ENCODE measurements around the gene PIKFYVE. TPM values are rescaled to one million over a fixed set of nuclear protein-coding genes. Genes with fewer than 3 reads are reported as not detected.
"Not testable (repeated sequence)": the region's sequence is repeated elsewhere in the genome, so short reads cannot be mapped to it uniquely, and the experiment has no call there.

Gene PIKFYVE, protein sequence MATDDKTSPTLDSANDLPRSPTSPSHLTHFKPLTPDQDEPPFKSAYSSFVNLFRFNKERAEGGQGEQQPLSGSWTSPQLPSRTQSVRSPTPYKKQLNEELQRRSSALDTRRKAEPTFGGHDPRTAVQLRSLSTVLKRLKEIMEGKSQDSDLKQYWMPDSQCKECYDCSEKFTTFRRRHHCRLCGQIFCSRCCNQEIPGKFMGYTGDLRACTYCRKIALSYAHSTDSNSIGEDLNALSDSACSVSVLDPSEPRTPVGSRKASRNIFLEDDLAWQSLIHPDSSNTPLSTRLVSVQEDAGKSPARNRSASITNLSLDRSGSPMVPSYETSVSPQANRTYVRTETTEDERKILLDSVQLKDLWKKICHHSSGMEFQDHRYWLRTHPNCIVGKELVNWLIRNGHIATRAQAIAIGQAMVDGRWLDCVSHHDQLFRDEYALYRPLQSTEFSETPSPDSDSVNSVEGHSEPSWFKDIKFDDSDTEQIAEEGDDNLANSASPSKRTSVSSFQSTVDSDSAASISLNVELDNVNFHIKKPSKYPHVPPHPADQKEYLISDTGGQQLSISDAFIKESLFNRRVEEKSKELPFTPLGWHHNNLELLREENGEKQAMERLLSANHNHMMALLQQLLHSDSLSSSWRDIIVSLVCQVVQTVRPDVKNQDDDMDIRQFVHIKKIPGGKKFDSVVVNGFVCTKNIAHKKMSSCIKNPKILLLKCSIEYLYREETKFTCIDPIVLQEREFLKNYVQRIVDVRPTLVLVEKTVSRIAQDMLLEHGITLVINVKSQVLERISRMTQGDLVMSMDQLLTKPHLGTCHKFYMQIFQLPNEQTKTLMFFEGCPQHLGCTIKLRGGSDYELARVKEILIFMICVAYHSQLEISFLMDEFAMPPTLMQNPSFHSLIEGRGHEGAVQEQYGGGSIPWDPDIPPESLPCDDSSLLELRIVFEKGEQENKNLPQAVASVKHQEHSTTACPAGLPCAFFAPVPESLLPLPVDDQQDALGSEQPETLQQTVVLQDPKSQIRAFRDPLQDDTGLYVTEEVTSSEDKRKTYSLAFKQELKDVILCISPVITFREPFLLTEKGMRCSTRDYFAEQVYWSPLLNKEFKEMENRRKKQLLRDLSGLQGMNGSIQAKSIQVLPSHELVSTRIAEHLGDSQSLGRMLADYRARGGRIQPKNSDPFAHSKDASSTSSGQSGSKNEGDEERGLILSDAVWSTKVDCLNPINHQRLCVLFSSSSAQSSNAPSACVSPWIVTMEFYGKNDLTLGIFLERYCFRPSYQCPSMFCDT (N-terminal part only)
- polyA plus RNA-seq (2014; cell fraction: cytosol; rRNA removed): 10.3 and 12.3 TPM in 2 replicates
- polyA plus RNA-seq (2014; cell fraction: nucleus; rRNA removed): 8.8 and 12.3 TPM in 2 replicates

DNA sequence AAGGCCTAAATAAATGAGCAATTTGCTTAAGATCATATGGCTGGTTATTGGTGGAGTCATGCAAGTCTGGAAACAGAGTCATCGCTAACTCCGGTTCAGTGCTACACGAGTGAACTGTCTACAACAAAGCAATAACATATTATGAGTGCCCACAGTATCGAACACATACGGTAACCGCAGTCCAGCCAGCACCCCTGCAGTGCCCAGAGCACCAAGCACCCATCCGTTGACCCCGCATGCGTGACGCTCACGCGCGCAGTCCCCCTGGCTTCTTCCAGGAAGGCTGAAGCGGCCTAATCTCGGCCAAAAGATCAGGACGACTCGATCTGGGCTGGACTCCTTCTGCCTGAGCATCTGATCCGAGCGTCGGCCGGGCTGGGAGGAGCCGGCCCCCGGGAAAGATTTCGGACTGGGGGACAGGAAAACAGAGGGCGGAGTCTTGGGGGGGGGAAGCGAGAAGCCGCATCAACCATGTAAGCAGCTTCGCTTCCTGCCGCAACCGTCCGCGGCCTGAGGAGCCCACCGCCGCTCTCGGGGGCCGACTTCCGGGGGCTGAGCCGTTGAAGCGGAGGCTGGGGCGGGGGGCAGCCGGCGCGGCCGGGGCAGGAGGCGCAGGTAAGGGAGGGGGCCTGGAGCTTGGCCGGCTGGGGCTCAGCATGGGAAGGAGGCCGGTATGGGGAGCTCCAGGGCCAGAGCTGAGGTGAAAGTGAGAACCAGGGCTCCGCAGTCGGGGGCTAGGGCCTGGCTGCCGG is at the start of gene PIKFYVE:
Gene PIKFYVE (plus strand): TSS at position 455 of the 752 bp plus-strand sequence. CDS start 5,265 bp downstream, outside the sequence.
- DNase-seq (ENCODE audit: low spot score): peak; percentile 99

DNA sequence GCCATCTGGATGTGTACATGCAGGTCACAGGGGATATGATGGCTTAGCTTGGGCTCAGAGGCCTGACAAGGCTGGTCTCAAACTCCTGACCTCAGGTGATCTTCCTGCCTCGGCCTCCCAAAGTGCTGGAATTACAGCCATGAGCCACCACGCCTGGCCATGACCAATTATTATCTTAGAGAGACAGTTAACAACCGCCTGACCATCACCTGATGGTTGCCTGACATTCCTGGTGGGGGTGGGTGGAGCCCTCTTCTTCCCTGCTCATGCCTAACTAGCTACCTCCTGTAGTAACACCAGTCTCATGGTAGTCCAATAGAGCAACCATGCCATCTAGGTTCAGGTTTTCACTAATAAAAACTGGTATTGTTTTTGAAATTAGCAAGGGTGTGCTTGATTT is 44.2 kb upstream of the PIKFYVE start:
- not testable (repeated sequence) for DNase-seq (ENCODE audit: low spot score)

DNA sequence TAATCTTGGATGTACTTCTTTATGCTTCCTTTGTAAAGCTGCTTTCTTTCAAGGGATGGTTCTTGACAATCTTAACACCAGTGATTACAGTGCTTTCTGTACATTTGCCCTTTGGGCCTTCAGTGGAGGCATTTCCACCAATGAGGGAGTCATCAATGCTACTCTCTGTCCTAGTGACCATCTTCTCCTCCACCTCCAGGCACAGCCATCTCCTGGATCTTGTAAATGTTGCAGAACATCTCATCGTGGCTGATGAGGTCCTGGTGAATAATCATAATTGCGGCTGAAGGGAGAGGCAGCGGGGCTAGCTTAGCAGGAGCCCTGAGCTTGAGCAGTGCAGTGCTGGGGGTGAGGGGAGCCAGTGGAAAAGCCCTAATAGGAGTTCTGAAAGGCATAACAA is 43.7 kb upstream of the PIKFYVE start:
- DNase-seq (ENCODE audit: low spot score): no peak

DNA sequence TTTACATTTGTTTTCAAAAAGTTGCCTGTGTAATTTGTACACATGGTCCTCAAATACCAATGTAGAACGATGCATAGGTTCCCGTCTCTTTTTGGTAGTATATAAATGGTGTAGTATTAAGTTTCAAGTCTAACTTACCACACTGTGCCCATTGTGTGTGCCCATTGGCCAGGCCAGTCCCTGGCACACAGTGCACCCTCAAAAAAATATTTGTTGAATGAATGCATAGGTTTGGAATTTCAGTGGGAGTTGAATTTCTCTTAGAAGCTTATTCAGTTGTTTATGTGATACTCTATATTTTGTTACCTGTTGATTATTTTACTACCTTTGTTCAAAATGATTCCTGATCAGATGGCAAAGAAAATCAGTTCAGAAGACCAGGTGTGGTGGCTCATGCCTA is 41.3 kb upstream of the PIKFYVE start:
- no peak for DNase-seq (ENCODE audit: low spot score)

DNA sequence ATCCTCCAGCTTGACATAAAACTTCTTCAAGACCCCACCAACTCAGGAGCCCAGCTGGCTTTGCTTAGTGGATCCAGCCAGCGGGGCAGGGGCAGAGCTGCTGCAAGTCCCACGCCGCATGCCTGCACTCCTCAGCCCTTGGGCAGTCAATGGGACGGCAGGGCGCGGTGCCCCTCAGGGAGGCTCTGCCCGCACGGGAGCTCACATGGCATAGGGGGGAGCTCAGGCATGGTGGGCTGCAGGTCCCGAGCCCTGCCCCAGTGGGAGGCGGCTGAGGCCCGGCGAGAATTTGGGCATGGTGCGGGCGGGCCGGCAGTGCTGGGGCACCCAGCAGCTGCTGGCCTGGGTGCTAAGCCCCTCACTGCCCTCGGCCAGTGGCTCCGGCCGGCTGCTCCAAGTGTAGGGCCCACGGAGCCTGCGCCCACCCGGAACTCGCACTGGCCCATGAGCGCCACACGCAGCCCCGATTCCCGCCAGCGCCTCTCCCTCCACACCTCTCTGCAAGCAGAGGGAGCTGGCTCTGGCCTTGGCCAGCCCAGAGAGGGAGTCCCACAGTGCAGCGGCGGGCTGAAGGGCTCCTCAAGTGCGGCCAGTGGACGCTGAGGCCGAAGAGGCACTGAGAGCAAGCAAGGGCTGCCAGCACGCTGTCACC is 38.3 kb upstream of the PIKFYVE start:
- no peak for DNase-seq (ENCODE audit: low spot score)

DNA sequence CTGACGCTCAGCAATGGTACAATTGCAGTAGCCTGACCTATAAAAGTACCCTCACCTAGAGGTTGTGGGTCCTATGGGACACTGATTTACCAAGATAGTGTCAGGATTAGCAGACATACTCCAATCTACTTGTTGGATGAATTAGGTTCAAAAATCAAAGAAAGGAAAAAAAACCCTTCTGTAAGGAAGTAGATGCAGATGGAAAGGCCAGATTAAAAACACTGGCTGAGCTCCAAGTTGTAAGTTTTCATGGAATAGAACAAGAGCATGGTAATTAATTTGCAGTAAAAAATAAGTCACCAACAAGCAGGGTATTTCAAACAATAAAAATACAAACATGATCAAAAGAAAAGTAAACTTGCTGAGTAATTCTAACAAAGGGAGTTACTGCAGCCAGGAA is 37.6 kb upstream of the PIKFYVE start:
- DNase-seq (ENCODE audit: low spot score): no peak

DNA sequence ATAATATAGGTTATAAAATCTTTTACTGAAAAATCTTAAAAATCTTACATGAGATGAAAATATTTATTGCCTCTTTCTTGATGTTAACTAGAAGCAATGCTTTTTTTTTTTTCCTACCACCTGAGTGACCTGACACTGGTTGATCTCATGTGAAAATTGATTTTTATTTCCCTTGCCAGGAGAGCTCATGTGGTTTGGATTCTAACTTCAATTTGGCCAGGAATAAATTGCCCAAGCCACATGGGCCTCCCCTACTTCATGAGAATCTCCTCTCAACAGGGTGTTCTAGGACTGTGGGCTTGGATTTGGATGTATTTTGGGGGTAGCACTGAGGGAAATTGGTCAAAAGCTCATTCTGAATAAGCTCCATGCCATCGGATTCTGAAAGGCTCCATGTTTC is 31.3 kb upstream of the PIKFYVE start:
- DNase-seq (ENCODE audit: low spot score): no peak

DNA sequence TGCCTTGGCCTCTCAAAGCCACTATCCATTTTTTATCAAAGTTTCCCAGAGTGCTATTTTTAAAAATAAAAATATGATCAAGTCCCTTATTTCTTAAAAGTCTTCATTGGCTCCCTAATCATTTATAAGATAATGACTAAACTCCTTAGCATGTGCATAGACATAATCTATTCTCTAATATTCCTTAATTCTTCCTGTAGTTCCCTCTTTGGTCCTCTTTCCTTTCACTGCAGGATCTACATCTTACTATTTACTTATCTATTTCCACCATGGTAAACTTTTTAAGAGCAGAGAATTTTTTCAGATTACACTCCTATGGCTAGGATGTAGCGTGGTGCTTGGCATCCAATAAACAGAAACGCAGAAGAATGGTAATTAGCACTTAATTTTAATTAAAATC is 30.2 kb upstream of the PIKFYVE start:
- DNase-seq (ENCODE audit: low spot score): no peak

DNA sequence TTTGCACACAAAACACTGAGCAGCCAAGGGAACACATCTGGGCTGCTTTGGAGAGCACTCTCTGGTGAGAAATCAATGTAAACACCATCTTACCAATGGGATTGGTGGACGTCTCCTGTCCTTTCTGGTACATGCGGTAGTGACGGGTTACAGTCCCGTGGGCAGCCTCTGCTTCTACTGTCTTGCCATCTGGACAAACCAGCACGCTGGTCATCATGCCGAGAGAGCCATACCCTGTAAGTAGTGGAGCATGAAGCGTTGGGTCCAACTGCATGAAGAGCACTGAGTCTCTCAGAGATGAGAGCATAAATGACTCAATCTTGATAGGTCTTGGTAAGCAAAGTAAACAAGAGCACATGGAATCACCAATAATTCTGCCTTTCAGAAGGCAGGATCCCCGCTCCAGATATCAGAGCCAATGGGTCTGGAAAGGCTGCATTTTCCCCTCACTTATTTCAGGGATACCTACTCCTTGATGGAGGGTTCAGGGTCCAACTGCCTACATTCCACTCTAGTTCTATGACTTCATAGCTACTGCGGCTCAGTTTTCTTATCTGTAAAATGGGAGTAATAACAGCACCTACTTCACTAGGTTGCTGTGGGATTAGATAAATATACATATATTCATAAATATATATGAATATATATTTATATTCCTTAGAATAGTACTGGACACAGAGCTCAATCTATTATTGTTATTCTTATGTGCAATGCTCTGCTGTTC is 26.1 kb upstream of the PIKFYVE start:
- DNase-seq (ENCODE audit: low spot score): no peak

DNA sequence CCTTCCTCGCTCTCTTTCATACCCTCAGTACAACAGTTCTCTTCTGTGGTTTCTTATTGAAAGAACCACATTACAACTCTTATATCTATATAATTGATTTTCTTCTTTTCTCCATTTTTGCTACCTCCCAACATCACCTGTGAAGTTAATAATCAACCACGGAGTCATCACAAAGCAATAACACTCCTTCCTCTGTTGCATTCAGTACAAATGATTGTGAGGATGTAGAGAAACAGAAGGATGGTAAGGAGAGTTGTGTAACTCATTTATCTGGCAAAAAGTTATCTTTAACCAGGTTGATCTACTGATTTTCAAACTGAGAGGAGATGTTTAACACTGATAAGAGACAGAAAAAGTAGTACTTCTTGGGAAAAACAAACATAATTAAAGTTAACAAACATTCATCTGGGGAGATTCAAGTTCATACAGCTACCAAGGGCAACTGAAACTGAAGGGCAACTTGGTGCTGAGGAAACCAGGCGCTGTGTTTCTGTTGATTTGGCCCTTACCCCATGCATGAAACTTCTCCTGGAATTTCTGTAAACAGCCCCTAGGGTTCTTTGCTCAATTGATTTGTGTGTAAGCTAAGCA is 25.3 kb upstream of the PIKFYVE start:
- no peak for DNase-seq (ENCODE audit: low spot score)

DNA sequence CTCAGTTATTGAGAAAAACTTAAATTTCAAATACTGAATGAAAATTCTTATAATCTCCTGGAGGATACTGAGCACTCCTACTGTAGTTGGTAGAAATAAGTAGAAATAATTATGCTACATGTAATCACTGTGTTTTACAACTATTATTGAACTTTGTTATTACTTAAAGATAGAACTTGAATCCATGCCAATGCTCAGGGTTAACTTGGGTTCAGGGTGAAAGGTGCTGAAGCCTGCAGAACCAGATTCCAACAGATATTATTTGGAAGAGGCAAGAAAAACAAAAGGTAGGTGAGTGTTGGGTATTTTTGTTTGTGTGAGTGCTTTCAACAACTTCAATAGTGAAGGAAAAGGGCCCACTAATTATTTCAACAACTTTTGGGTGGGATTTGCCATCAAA is 21.6 kb upstream of the PIKFYVE start:
- DNase-seq (ENCODE audit: low spot score): no peak

DNA sequence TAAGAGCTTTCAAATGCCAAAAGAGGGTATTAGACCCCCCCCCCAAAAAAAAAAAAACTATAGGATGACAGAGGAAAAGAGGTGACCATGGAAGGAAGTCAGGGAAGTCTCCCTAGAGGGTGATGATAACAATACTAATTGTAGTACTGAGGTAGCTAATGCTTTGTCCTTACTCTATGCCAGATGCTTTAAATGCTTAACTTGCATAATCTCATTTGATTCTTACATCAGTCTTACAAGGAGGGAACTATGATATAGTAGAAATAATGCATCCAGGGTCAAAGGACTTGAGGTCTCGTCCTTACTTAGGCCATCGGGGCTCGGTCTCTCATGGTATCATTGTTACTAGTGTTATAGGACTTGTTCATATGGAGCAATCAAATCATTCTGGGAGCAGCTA is 20.3 kb upstream of the PIKFYVE start:
- DNase-seq (ENCODE audit: low spot score): no peak

DNA sequence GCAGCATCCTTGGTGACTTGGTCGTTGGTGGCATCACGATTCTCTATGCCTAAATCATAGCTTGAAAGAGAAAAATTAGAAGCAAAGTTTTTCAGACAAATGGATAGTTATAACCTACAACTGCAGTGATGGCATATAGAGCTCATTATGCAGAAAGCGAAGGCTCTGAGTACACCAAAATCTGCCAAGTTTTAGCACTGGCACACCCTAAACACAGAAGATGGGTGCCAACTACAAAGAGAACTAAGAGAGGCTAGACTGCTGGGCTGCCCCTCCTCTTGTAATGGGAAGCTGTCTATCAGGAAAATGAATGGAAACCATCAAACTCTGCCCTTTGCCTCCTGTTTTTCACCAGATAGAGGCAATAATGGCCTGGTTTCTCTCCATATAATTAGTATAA is 17.5 kb upstream of the PIKFYVE start:
- DNase-seq (ENCODE audit: low spot score): no peak

DNA sequence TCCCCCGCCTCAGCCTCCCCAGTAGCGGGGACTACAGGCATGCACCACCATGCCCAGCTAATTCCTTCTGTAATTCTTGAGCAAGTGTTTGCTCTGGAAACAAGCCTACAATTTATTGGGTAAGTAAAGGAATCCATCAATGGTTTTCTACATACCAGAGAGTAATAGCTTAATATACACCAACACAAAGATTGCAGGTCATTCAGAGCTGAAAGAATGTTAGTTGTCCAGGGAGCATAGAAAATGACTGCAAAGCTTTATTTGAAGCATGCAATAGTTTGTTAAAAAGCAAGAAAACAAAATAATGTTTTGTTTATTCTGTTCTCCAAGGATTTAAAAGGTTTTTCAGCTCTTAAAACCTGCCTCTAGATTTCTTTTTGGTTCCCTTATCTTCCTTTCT is 16.8 kb upstream of the PIKFYVE start:
- no peak for DNase-seq (ENCODE audit: low spot score)

DNA sequence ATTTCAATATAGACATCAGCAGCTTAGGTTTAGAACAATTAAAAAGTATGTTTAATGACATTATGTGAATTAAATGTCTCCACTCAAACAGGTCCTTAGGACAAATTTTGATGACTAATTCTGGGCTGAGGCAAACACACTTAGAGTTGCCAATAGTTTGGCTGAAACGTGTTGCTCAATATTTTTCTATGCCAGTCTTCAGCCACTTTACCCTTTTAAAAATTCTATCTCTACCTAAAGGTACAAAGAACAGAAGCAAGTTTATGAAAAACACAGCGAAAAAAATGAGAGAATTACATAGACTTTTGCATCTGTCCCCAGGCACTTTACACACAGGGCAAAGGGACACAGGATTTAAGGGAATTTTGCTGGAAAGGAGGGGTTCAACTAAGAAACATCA is 15.7 kb upstream of the PIKFYVE start:
- DNase-seq (ENCODE audit: low spot score): no peak

DNA sequence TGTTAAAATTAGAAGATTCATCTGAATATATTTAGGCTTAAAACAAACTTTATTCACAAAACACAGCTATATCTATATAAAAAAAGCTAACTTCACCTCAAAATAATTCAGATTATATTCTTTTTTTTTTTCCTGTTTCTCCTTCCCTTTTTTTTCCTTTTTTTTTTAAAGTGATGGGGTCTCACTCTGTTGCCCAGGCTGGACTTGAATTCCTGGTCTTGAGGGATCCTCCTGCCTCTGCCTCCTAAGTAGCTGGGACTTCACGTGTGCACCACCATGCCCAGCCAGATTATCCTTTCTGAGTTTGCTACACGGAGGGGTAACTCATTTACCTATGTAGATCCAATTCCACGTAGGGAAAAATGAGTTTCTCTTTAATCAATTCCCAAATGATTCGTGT is 15.0 kb upstream of the PIKFYVE start:
- no peak for DNase-seq (ENCODE audit: low spot score)

DNA sequence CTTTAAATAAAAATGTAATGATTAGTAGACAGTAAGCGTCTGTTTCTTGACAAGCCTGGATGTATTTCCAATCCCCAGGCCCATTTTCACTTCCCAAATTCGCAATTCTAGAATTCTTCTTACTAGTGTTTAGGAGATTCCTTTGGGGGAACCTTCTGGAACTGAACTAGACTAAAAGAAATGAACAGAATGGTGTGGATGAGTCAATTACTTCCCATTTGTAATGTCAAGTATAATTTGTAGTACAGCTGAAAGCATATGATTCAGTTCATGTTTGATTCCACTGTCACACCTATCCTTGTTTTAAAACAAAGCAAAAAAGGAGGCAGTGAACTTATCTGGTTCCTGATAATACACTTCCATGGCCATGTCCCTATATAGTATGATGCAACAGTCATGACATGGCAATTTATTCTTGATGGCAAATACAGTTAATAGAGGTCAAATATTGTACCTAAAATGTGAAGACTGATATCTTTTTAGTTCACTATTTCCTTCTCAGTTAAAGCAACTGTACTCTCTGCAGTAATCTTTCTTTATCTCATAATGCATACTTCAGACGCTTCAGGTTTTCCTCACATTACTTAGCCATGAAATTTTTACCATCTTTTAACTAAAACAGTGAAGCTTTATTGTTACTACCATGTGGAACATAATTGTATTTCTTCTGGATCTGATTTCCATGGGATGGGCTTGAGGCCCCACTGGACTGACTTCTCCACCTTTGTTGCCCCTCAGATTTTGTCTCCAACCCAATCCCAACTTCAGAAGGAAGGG is 13.2 kb upstream of the PIKFYVE start:
- DNase-seq (ENCODE audit: low spot score): no peak

DNA sequence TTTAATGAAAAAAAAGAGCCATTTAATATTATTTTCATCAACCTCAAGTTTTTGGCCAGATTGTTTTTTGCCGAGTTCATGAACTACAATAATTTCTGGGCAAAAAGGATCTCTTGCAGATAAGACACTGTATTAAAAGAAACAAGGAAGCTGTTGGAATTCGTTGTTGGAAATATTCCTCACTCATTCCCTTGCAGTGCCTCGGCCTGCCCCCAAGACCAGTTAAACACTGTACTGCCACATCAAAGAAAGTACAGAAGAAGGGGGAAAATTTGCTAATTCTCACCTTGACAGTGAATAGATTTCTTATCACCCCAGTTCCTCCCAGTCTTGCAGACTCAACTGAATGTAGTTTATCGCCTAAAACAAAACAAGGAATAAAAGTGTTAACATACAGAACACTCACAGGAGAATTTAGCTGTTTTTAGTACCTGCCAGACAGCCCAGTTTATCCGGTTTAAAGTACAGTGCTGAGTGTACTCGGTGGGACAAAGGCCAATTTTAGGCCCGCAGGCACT is 12.4 kb upstream of the PIKFYVE start:
- no peak for DNase-seq (ENCODE audit: low spot score)
